Measurements from ENCODE around the gene INSR.

DNA sequence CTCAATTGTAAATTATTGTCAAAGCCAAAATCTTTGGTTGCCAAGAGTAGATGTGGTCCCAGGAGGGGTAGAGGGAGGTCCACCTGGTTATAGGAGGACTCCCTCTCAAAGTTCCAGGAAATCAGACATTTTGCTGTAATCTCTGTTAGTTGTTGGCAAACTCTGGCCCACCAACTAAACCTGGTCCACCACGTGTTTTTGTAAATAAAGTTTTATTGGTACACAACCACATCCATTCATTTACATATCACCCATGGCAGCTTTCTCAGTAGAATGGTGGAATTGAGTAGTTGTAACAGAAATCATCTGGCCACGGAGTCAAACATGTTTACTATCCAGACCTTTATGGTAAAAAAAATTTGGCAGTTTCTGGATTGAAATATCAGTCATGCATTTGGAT lies 154.1 kb downstream of the INSR start:
- TF ChIP-seq CTCF (IDR thresholded peaks at IDR 0.05 in 2 of 3, conservative IDR thresholded peaks at IDR 0.05 in 1 of 3; ENCODE audit: control insufficient read depth in 2 of 3, extremely low read depth in 1 of 3, insufficient read depth in 1 of 3, low read depth in 3 of 3, low read length in 3 of 3) (no peak), JUNB (IDR thresholded peaks at IDR 0.05) (no peak), TARDBP (IDR thresholded peaks at IDR 0.05; ENCODE audit: borderline replicate concordance) (no peak), KDM1A (IDR thresholded peaks at IDR 0.05; ENCODE audit: borderline replicate concordance) (no peak), BCL3 (IDR thresholded peaks at IDR 0.05; ENCODE audit: borderline replicate concordance, insufficient read depth, low read depth, low read length, poor library complexity, severe bottlenecking) (no peak)
- TF ChIP-seq, protein P1, sequence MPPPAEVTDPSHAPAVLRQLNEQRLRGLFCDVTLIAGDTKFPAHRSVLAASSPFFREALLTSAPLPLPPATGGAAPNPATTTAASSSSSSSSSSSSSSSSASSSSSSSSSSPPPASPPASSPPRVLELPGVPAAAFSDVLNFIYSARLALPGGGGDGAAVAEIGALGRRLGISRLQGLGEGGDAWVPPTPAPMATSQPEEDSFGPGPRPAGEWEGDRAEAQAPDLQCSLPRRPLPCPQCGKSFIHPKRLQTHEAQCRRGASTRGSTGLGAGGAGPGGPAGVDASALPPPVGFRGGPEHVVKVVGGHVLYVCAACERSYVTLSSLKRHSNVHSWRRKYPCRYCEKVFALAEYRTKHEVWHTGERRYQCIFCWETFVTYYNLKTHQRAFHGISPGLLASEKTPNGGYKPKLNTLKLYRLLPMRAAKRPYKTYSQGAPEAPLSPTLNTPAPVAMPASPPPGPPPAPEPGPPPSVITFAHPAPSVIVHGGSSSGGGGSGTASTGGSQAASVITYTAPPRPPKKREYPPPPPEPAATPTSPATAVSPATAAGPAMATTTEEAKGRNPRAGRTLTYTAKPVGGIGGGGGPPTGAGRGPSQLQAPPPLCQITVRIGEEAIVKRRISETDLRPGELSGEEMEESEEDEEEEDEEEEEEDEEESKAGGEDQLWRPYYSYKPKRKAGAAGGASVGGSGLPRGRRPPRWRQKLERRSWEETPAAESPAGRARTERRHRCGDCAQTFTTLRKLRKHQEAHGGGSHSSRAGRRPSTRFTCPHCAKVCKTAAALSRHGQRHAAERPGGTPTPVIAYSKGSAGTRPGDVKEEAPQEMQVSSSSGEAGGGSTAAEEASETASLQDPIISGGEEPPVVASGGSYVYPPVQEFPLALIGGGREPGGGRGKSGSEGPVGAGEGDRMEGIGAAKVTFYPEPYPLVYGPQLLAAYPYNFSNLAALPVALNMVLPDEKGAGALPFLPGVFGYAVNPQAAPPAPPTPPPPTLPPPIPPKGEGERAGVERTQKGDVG (CRISPR knock-in tag; IDR thresholded peaks at IDR 0.05) = no peak

All from GM12878 (cell line).